Mesenchymal stem cell (in vitro differentiated cells and primary cell): ENCODE results near the gene BORCS5.

Experiments used
- DNase-seq: peaks from one replicate; pipeline ENCODE4 v3.0.0-alpha.2; 2013
- H2AFZ ChIP-seq: one replicate; pipeline ENCODE4 v1.6.1; 2013; ENCODE audit warnings: low read depth, mild to moderate bottlenecking, control low read depth, inconsistent platforms, low read length, moderate library complexity
- H2AK5ac ChIP-seq: 2 replicates; pipeline ENCODE4 v1.6.1; 2013; ENCODE audit warnings: low read length, moderate library complexity, mild to moderate bottlenecking, inconsistent platforms; ENCODE audit not compliant: severe bottlenecking
- H2BK120ac ChIP-seq: one replicate; pipeline ENCODE4 v1.6.1; 2013; ENCODE audit warnings: low read depth, mild to moderate bottlenecking, inconsistent platforms, low read length, moderate library complexity
- H2BK12ac ChIP-seq, 2 experiments: one replicate each; pipeline ENCODE4 v1.6.1; 2013; ENCODE audit warnings: inconsistent platforms in 2 of 2, low read length in 2 of 2, mild to moderate bottlenecking in 2 of 2, moderate library complexity in 2 of 2, control low read depth in 1 of 2
- H2BK15ac ChIP-seq: one replicate; pipeline ENCODE4 v1.6.1; 2013; ENCODE audit warnings: mild to moderate bottlenecking, low read depth, inconsistent platforms; ENCODE audit not compliant: poor library complexity, severe bottlenecking
- H2BK5ac ChIP-seq: 2 replicates; pipeline ENCODE4 v1.6.1; 2013; ENCODE audit warnings: low read depth, mild to moderate bottlenecking, low read length, control low read depth, inconsistent platforms; ENCODE audit not compliant: poor library complexity, severe bottlenecking
- H3K14ac ChIP-seq, 2 experiments: one replicate each; pipeline ENCODE4 v1.6.1; 2013; ENCODE audit warnings: inconsistent platforms in 2 of 2, low read length in 2 of 2, control low read depth in 1 of 2, mild to moderate bottlenecking in 1 of 2, moderate library complexity in 1 of 2
- H3K18ac ChIP-seq, 2 experiments: one replicate each; pipeline ENCODE4 v1.6.1; 2013; ENCODE audit warnings: inconsistent platforms in 2 of 2, low read length in 2 of 2, control low read depth in 1 of 2, low read depth in 1 of 2, mild to moderate bottlenecking in 1 of 2
- H3K23ac ChIP-seq, 2 experiments: one replicate each; pipeline ENCODE4 v1.6.1; 2013; ENCODE audit warnings: inconsistent platforms in 2 of 2, low read length in 2 of 2, mild to moderate bottlenecking in 2 of 2, moderate library complexity in 2 of 2, control low read depth in 1 of 2
- H3K27ac ChIP-seq: 2 replicates; pipeline ENCODE4 v1.5.1; 2013; ENCODE audit warnings: mild to moderate bottlenecking, moderate library complexity, low read length, control low read depth, inconsistent platforms; ENCODE audit not compliant: poor library complexity, severe bottlenecking
- H3K27me3 ChIP-seq, 2 experiments: 2 replicates each; pipeline versions ENCODE4 v1.6.1 to v1.7.0; 2013; ENCODE audit warnings: low read length in 2 of 2, mild to moderate bottlenecking in 2 of 2, moderate library complexity in 2 of 2, control low read depth in 1 of 2, inconsistent platforms in 1 of 2; ENCODE audit not compliant: control insufficient read depth in 1 of 2, insufficient read depth in 1 of 2
- H3K36me3 ChIP-seq, 2 experiments: 2 replicates each; pipeline versions ENCODE4 v1.6.1 to v1.7.0; 2013; ENCODE audit warnings: low read length in 2 of 2, control low read depth in 1 of 2, inconsistent platforms in 1 of 2, low read depth in 1 of 2, mild to moderate bottlenecking in 1 of 2; ENCODE audit not compliant: insufficient read depth in 2 of 2, control insufficient read depth in 1 of 2
- H3K4ac ChIP-seq, 2 experiments: one replicate each; pipeline ENCODE4 v1.6.1; 2013; ENCODE audit warnings: inconsistent platforms in 2 of 2, low read length in 2 of 2, mild to moderate bottlenecking in 2 of 2, moderate library complexity in 2 of 2, control low read depth in 1 of 2, low read depth in 1 of 2
- H3K4me1 ChIP-seq: 2 replicates; pipeline ENCODE4 v1.6.1; 2013; ENCODE audit warnings: low read depth, low read length, control low read depth; ENCODE audit not compliant: control insufficient read depth, insufficient read depth
- H3K4me2 ChIP-seq: 2 replicates; pipeline ENCODE4 v1.6.1; 2013; ENCODE audit warnings: low read length, mild to moderate bottlenecking, inconsistent platforms; ENCODE audit not compliant: poor library complexity, severe bottlenecking
- H3K4me3 ChIP-seq, 2 experiments: 2 replicates each; pipeline versions ENCODE4 v1.5.1 to v1.7.0; 2013; ENCODE audit warnings: low read length in 2 of 2, mild to moderate bottlenecking in 2 of 2, control low read depth in 1 of 2, low read depth in 1 of 2; ENCODE audit not compliant: insufficient read depth in 1 of 2
- H3K79me1 ChIP-seq: replicated peaks from 2 replicates; pipeline ENCODE4 v1.6.1; 2013; ENCODE audit warnings: mild to moderate bottlenecking, control low read depth, low read length, inconsistent platforms; ENCODE audit not compliant: poor library complexity, severe bottlenecking
- H3K9ac ChIP-seq: 2 replicates; pipeline ENCODE4 v1.7.0; 2013; ENCODE audit warnings: mild to moderate bottlenecking, low read length, moderate library complexity
- H3K9me3 ChIP-seq: 2 replicates; pipeline ENCODE4 v1.7.0; 2013; ENCODE audit warnings: mild to moderate bottlenecking, low read length; ENCODE audit not compliant: control insufficient read depth
- H4K8ac ChIP-seq: one replicate; pipeline ENCODE4 v1.6.1; 2013; ENCODE audit warnings: inconsistent platforms, mild to moderate bottlenecking, low read length, moderate library complexity
- H4K91ac ChIP-seq: one replicate; pipeline ENCODE4 v1.6.1; 2013; ENCODE audit warnings: mild to moderate bottlenecking, low read length, inconsistent platforms
- WGBS: methylation state at CpG from one replicate; pipeline ENCODE4 v1.1.7; 2013; ENCODE audit warnings: mixed read lengths; 5-methylcytosine and 5-hydroxymethylcytosine counted together

BORCS5 gene

DNA sequence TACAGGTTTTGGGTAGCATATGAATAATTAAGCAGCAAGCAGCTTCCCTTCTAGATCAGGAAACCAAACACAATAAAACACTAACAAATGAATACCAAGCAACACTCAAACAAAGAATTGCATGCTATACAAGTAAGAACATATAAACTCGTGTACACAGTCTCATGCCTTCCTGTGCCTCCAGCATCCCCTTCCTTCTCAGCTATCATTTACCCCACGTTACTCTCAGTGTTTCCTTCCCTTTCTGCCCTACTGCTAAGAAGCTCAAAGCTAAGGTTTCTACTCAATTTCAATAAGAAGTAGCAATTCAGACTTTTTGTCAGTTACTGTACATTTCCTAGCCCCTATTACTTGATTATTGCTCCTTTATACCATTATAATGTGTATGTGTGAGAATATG is 124.8 kb downstream of the BORCS5 start:
- Histone ChIP-seq H3K27me3 (no peaks in the 10 kb centered on the region), H2BK120ac (no peak overlapping the region), H3K4me2 (no peak overlapping the region), H4K8ac (no peak overlapping the region), H3K27ac (no peak overlapping the region), H2AFZ (no peak overlapping the region), H3K4me3 (no peak overlapping the region), H2BK5ac (no peak overlapping the region), H3K4me1 (no peaks in the 10 kb centered on the region), H3K23ac (no peak overlapping the region), H2BK15ac (no peak overlapping the region), H3K79me1 (peaks cover 10% of the 10 kb centered on the region), H3K9ac (no peak overlapping the region), H3K18ac (no peak overlapping the region), H3K4ac (no peak overlapping the region), H3K14ac (no peak overlapping the region), H3K36me3 (peaks cover 22 to 70% of the 10 kb centered on the region in 2 experiments), H3K9me3 (no peaks in the 10 kb centered on the region), H2BK12ac (no peak overlapping the region), H4K91ac (no peak overlapping the region), H2AK5ac (no peak overlapping the region)
- no peak for DNase-seq
- WGBS = 89% methylated on average over 2 of the region's 2 CpGs

DNA sequence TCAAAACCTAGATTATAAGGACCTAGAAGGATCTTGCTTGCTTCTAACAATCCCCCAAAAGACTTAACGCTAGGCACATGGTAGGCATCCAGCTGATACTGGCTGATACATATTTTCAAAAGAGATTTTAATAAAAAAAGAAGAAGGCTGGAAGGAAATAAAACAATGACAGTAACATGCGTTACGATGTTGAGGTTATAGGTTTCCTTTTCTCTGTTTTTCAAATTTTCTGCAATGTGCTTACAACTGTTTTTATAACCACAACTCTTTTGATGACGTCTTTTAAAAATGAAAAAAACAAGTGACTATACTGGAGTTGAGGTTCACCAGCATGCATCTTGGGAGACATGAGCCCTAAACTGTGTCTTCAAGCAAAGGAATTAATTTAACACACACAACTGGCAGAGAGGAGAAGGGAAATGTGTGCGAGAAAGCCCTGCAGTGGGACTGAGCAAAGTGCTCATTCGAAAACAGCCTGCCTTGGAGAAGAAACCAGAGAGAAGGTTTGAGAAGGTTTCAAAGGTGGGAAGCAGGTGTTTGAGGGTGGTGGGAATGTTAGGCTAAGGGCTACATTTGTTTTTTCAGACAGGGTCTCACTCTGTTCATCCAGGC is 125.4 kb downstream of the BORCS5 start:
- no peak overlapping the region for H2BK15ac ChIP-seq
- H3K27me3 ChIP-seq = no peaks in the 10 kb centered on the region
- H2BK12ac ChIP-seq = no peak overlapping the region
- no peak overlapping the region for H4K91ac ChIP-seq
- no peak overlapping the region for H3K18ac ChIP-seq
- no peak overlapping the region for H3K9ac ChIP-seq
- H3K4me3 ChIP-seq = no peak overlapping the region
- H2AK5ac ChIP-seq = no peak overlapping the region
- no peak overlapping the region for H2BK120ac ChIP-seq
- H4K8ac ChIP-seq = no peak overlapping the region
- H3K23ac ChIP-seq = no peak overlapping the region
- no peaks in the 10 kb centered on the region for H3K9me3 ChIP-seq
- H3K4me2 ChIP-seq = no peak overlapping the region
- no peak overlapping the region for H2BK5ac ChIP-seq
- peaks cover 16 to 67% of the 10 kb centered on the region in 2 experiments for H3K36me3 ChIP-seq
- WGBS = 100% methylated on average over 4 of the region's 6 CpGs
- no peaks in the 10 kb centered on the region for H3K4me1 ChIP-seq
- H3K14ac ChIP-seq = no peak overlapping the region
- H3K27ac ChIP-seq = no peak overlapping the region
- no peak for DNase-seq
- H3K4ac ChIP-seq = no peak overlapping the region
- H2AFZ ChIP-seq = no peak overlapping the region
- peaks cover 8% of the 10 kb centered on the region for H3K79me1 ChIP-seq

DNA sequence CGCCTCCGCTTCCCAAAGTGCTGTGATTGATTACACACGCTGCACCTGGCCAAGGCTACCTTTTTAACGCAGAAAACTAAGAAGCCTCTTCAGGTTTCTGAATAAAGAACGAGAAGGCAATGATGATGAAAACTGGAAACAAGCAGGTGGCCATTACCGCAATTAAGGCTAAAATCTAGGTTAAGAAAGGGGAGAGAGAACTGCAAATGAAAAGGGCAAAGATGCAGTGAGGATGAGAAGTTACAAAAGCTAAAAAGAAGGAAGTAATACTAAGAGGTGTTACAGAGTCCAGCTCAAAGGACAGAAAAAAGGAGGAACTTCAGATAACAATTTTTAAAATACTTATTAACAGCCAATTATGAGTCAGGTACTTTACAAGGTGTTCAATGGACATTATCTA is 126.1 kb downstream of the BORCS5 start:
- Histone ChIP-seq H2BK12ac (no peak overlapping the region), H3K36me3 (peaks cover 11 to 60% of the 10 kb centered on the region in 2 experiments), H3K4ac (no peak overlapping the region), H2AFZ (no peak overlapping the region), H3K4me3 (no peak overlapping the region), H3K27me3 (no peaks in the 10 kb centered on the region), H2AK5ac (no peak overlapping the region), H3K9ac (no peak overlapping the region), H3K18ac (no peak overlapping the region), H2BK120ac (no peak overlapping the region), H3K14ac (no peak overlapping the region), H4K91ac (no peak overlapping the region), H2BK5ac (no peak overlapping the region), H4K8ac (no peak overlapping the region), H3K23ac (no peak overlapping the region), H3K4me1 (no peaks in the 10 kb centered on the region), H2BK15ac (no peak overlapping the region), H3K9me3 (no peaks in the 10 kb centered on the region), H3K79me1 (peaks cover 7% of the 10 kb centered on the region), H3K27ac (no peak overlapping the region), H3K4me2 (no peak overlapping the region)
- no peak for DNase-seq
- whole genome bisulfite sequencing = 98% methylated on average over 6 of the region's 6 CpGs

DNA sequence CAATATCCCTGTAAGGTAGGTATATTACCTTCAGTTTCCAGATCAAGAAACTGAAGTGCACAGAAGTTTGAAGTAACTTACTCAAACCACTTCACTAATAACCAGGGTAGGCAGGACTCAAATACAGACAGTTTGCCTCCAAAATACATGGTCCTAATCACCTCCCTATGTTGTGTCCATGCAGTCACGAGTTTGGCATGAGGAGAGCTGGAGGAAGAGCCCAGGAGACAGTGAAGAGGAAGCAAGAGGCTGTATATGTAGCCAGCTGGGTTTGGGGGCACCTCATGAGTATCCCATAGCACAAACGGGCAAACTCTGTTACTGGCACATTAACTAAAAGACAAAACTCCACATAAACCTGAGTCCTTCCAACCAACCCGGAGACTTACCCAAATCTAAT is 126.6 kb downstream of the BORCS5 start:
- no peak overlapping the region for H3K4me3 ChIP-seq
- 100% methylated on average over 3 of the region's 3 CpGs for WGBS
- no peak overlapping the region for H2AFZ ChIP-seq
- H3K18ac ChIP-seq = no peak overlapping the region
- no peak overlapping the region for H4K91ac ChIP-seq
- no peak overlapping the region for H2BK120ac ChIP-seq
- no peak overlapping the region for H2BK12ac ChIP-seq
- H4K8ac ChIP-seq = no peak overlapping the region
- DNase-seq = no peak
- H3K27ac ChIP-seq = no peak overlapping the region
- peaks cover 7% of the 10 kb centered on the region for H3K79me1 ChIP-seq
- no peak overlapping the region for H3K9ac ChIP-seq
- no peak overlapping the region for H3K23ac ChIP-seq
- no peaks in the 10 kb centered on the region for H3K27me3 ChIP-seq
- H3K4me1 ChIP-seq = no peaks in the 10 kb centered on the region
- H3K14ac ChIP-seq = no peak overlapping the region
- no peaks in the 10 kb centered on the region for H3K9me3 ChIP-seq
- peaks cover 11 to 55% of the 10 kb centered on the region in 2 experiments for H3K36me3 ChIP-seq
- no peak overlapping the region for H3K4me2 ChIP-seq
- H3K4ac ChIP-seq = no peak overlapping the region
- H2BK5ac ChIP-seq = no peak overlapping the region
- no peak overlapping the region for H2BK15ac ChIP-seq
- H2AK5ac ChIP-seq = no peak overlapping the region
